Measurements from ENCODE around the gene PIEZO1.

PIEZO1 gene

GRCh38 chr16:88696441-88696840, 88.6 kb downstream of the PIEZO1 start:
- TF ChIP-seq SPI1 (IDR thresholded peaks at IDR 0.05; ENCODE audit: low read depth, low read length) = no peak
- no peak for TF ChIP-seq POLR2AphosphoS5 (IDR thresholded peaks at IDR 0.05; ENCODE audit: low read depth, low read length)
- TF ChIP-seq POU2F2 (IDR thresholded peaks at IDR 0.05; ENCODE audit: low read depth, low read length) = no peak
- TF ChIP-seq TAF1 (IDR thresholded peaks at IDR 0.05; ENCODE audit: low read depth, low read length) = no peak
- no peak for TF ChIP-seq POLR2A (IDR thresholded peaks at IDR 0.05; ENCODE audit: low read depth, low read length)
- TF ChIP-seq PAX5 (IDR thresholded peaks at IDR 0.05; ENCODE audit: insufficient read depth, low read length, severe bottlenecking) = no peak
- no peak for FAIRE-seq
- DNase-seq (ENCODE audit: insufficient read length, low spot score) = no peak

- DNase-seq (ENCODE audit: insufficient read length, low spot score) (no peak), FAIRE-seq (no peak)
- TF ChIP-seq TAF1 (IDR thresholded peaks at IDR 0.05; ENCODE audit: low read depth, low read length) = no peak
- TF ChIP-seq POLR2AphosphoS5 (IDR thresholded peaks at IDR 0.05; ENCODE audit: low read depth, low read length) = no peak
- TF ChIP-seq SPI1 (IDR thresholded peaks at IDR 0.05; ENCODE audit: low read depth, low read length) = no peak
- TF ChIP-seq POLR2A (IDR thresholded peaks at IDR 0.05; ENCODE audit: low read depth, low read length) = no peak
- no peak for TF ChIP-seq PAX5 (IDR thresholded peaks at IDR 0.05; ENCODE audit: insufficient read depth, low read length, severe bottlenecking)
- no peak for TF ChIP-seq POU2F2 (IDR thresholded peaks at IDR 0.05; ENCODE audit: low read depth, low read length)
Measured at GRCh38 chr16:88695753-88696152, 89.3 kb downstream of the PIEZO1 start.

- TF ChIP-seq PAX5 (IDR thresholded peaks at IDR 0.05; ENCODE audit: insufficient read depth, low read length, severe bottlenecking) (no peak), POU2F2 (IDR thresholded peaks at IDR 0.05; ENCODE audit: low read depth, low read length) (no peak), POLR2A (IDR thresholded peaks at IDR 0.05; ENCODE audit: low read depth, low read length) (no peak), POLR2AphosphoS5 (IDR thresholded peaks at IDR 0.05; ENCODE audit: low read depth, low read length) (no peak), SPI1 (IDR thresholded peaks at IDR 0.05; ENCODE audit: low read depth, low read length) (no peak), TAF1 (IDR thresholded peaks at IDR 0.05; ENCODE audit: low read depth, low read length) (no peak)
- FAIRE-seq = no peak
Measured at GRCh38 chr16:88695218-88695617, 89.8 kb downstream of the PIEZO1 start.

GRCh38 chr16:88694221-88695087, 90.6 kb downstream of the PIEZO1 start:
- FAIRE-seq (no peak), DNase-seq (ENCODE audit: insufficient read length, low spot score) (no peak)
- TF ChIP-seq SPI1 (IDR thresholded peaks at IDR 0.05; ENCODE audit: low read depth, low read length) = no peak
- TF ChIP-seq POLR2A (IDR thresholded peaks at IDR 0.05; ENCODE audit: low read depth, low read length) = no peak
- TF ChIP-seq POLR2AphosphoS5 (IDR thresholded peaks at IDR 0.05; ENCODE audit: low read depth, low read length) = no peak
- TF ChIP-seq POU2F2 (IDR thresholded peaks at IDR 0.05; ENCODE audit: low read depth, low read length) = no peak
- TF ChIP-seq TAF1 (IDR thresholded peaks at IDR 0.05; ENCODE audit: low read depth, low read length) = no peak
- TF ChIP-seq PAX5 (IDR thresholded peaks at IDR 0.05; ENCODE audit: insufficient read depth, low read length, severe bottlenecking) = no peak

More at GRCh38 chr16:88695218-88695617, 89.8 kb downstream of the PIEZO1 start:
- DNase-seq (ENCODE audit: insufficient read length, low spot score) = no peak

- no peak for DNase-seq (ENCODE audit: insufficient read length, low spot score)
- no peak for TF ChIP-seq POU2F2 (IDR thresholded peaks at IDR 0.05; ENCODE audit: low read depth, low read length)
- no peak for TF ChIP-seq PAX5 (IDR thresholded peaks at IDR 0.05; ENCODE audit: insufficient read depth, low read length, severe bottlenecking)
- TF ChIP-seq TAF1 (IDR thresholded peaks at IDR 0.05; ENCODE audit: low read depth, low read length) = no peak
- no peak for TF ChIP-seq POLR2AphosphoS5 (IDR thresholded peaks at IDR 0.05; ENCODE audit: low read depth, low read length)
- TF ChIP-seq SPI1 (IDR thresholded peaks at IDR 0.05; ENCODE audit: low read depth, low read length) = no peak
- TF ChIP-seq POLR2A (IDR thresholded peaks at IDR 0.05; ENCODE audit: low read depth, low read length) = no peak
- FAIRE-seq = no peak
Measured at GRCh38 chr16:88693420-88694177, 91.4 kb downstream of the PIEZO1 start.

GRCh38 chr16:88692861-88693260, 92.2 kb downstream of the PIEZO1 start:
- no peak for FAIRE-seq
- no peak for DNase-seq (ENCODE audit: insufficient read length, low spot score)
- no peak for TF ChIP-seq POLR2A (IDR thresholded peaks at IDR 0.05; ENCODE audit: low read depth, low read length)
- TF ChIP-seq TAF1 (IDR thresholded peaks at IDR 0.05; ENCODE audit: low read depth, low read length) = no peak
- TF ChIP-seq SPI1 (IDR thresholded peaks at IDR 0.05; ENCODE audit: low read depth, low read length) = no peak
- TF ChIP-seq PAX5 (IDR thresholded peaks at IDR 0.05; ENCODE audit: insufficient read depth, low read length, severe bottlenecking) = no peak
- TF ChIP-seq POLR2AphosphoS5 (IDR thresholded peaks at IDR 0.05; ENCODE audit: low read depth, low read length) = no peak
- no peak for TF ChIP-seq POU2F2 (IDR thresholded peaks at IDR 0.05; ENCODE audit: low read depth, low read length)

GRCh38 chr16:88691924-88692560, 93.0 kb downstream of the PIEZO1 start:
- peak; percentile 83 for FAIRE-seq
- TF ChIP-seq POLR2AphosphoS5 (IDR thresholded peaks at IDR 0.05; ENCODE audit: low read depth, low read length) (no peak), TAF1 (IDR thresholded peaks at IDR 0.05; ENCODE audit: low read depth, low read length) (no peak), PAX5 (IDR thresholded peaks at IDR 0.05; ENCODE audit: insufficient read depth, low read length, severe bottlenecking) (no peak), SPI1 (IDR thresholded peaks at IDR 0.05; ENCODE audit: low read depth, low read length) (no peak), POU2F2 (IDR thresholded peaks at IDR 0.05; ENCODE audit: low read depth, low read length) (no peak), POLR2A (IDR thresholded peaks at IDR 0.05; ENCODE audit: low read depth, low read length) (no peak)
- DNase-seq (ENCODE audit: insufficient read length, low spot score) = no peak

- peak; percentile 31 for FAIRE-seq
- TF ChIP-seq POU2F2 (IDR thresholded peaks at IDR 0.05; ENCODE audit: low read depth, low read length) (no peak), POLR2AphosphoS5 (IDR thresholded peaks at IDR 0.05; ENCODE audit: low read depth, low read length) (no peak), TAF1 (IDR thresholded peaks at IDR 0.05; ENCODE audit: low read depth, low read length) (no peak), PAX5 (IDR thresholded peaks at IDR 0.05; ENCODE audit: insufficient read depth, low read length, severe bottlenecking) (no peak)
Measured at GRCh38 chr16:88691129-88691813, 93.7 kb downstream of the PIEZO1 start.

More at GRCh38 chr16:88691129-88691813, 93.7 kb downstream of the PIEZO1 start:
- no peak for DNase-seq (ENCODE audit: insufficient read length, low spot score)
